HEK293 (cell line): ENCODE measurements around the gene RUSF1.
A peak's percentile ranks its signal among the peaks of the same experiment; 100 is the strongest.

ENCODE experiments used
- BCL11A ChIP-seq: fragments of 450-650 bp; formaldehyde crosslinking; IDR thresholded peaks from 2 replicates; pipeline ENCODE4 v1.5.1; 2016; ENCODE audit warnings: low read depth, missing biosample characterization, missing genetic modification characterization
- GLIS1 ChIP-seq: fragments of 450-650 bp; formaldehyde crosslinking; IDR thresholded peaks from 2 replicates; pipeline ENCODE4 v1.5.1; 2016; ENCODE audit warnings: missing biosample characterization, missing genetic modification characterization
- KLF1 ChIP-seq: fragments of 450-650 bp; formaldehyde crosslinking; IDR thresholded peaks from 2 replicates; pipeline ENCODE4 v1.5.1; 2016; ENCODE audit warnings: missing biosample characterization, missing genetic modification characterization
- KLF9 ChIP-seq: fragments of 450-650 bp; formaldehyde crosslinking; IDR thresholded peaks from 2 replicates; pipeline ENCODE4 v1.5.1; 2016; ENCODE audit warnings: missing biosample characterization, missing genetic modification characterization, low read depth
- PRDM10 ChIP-seq: fragments of 450-650 bp; formaldehyde crosslinking; IDR thresholded peaks from 2 replicates; pipeline ENCODE4 v1.5.1; 2016; ENCODE audit warnings: missing biosample characterization, missing genetic modification characterization
- PRDM4 ChIP-seq: fragments of 450-650 bp; formaldehyde crosslinking; IDR thresholded peaks from 2 replicates; pipeline ENCODE4 v1.5.1; 2017; ENCODE audit warnings: missing biosample characterization, missing genetic modification characterization
- SP2 ChIP-seq: fragments of 450-650 bp; formaldehyde crosslinking; IDR thresholded peaks from 2 replicates; pipeline ENCODE4 v1.5.1; 2016; ENCODE audit warnings: missing biosample characterization, missing genetic modification characterization
- SP3 ChIP-seq: fragments of 450-650 bp; formaldehyde crosslinking; IDR thresholded peaks from 2 replicates; pipeline ENCODE4 v1.5.1; 2016; ENCODE audit warnings: missing biosample characterization, missing genetic modification characterization
- WT1 ChIP-seq: fragments of 450-650 bp; formaldehyde crosslinking; IDR thresholded peaks from 2 replicates; pipeline ENCODE4 v1.5.1; 2016; ENCODE audit warnings: missing biosample characterization, missing genetic modification characterization
- YY1 ChIP-seq: fragments of 450-650 bp; formaldehyde crosslinking; IDR thresholded peaks from 2 replicates; pipeline ENCODE4 v1.5.1; 2018; ENCODE audit warnings: missing biosample characterization, missing genetic modification characterization
- ZBTB11 ChIP-seq: fragments of 450-650 bp; formaldehyde crosslinking; conservative IDR thresholded peaks from 2 replicates; pipeline ENCODE4 v1.5.1; 2016; ENCODE audit warnings: low read depth, missing biosample characterization, missing genetic modification characterization
- ZBTB21 ChIP-seq: fragments of 450-650 bp; formaldehyde crosslinking; IDR thresholded peaks from 2 replicates; pipeline ENCODE4 v1.5.1; 2017; ENCODE audit warnings: missing biosample characterization, missing genetic modification characterization
- ZBTB8A ChIP-seq: fragments of 450-650 bp; formaldehyde crosslinking; IDR thresholded peaks from 2 replicates; pipeline ENCODE4 v1.5.1; 2016; ENCODE audit warnings: missing biosample characterization, missing genetic modification characterization
- ZFHX2 ChIP-seq: fragments of 450-650 bp; formaldehyde crosslinking; conservative IDR thresholded peaks from 2 replicates; pipeline ENCODE4 v1.5.1; 2016; ENCODE audit warnings: missing biosample characterization, missing genetic modification characterization
- ZNF133 ChIP-seq: fragments of 450-650 bp; formaldehyde crosslinking; IDR thresholded peaks from 2 replicates; pipeline ENCODE4 v1.5.1; 2016; ENCODE audit warnings: missing biosample characterization, missing genetic modification characterization
- ZNF169 ChIP-seq: fragments of 450-650 bp; formaldehyde crosslinking; IDR thresholded peaks from 2 replicates; pipeline ENCODE4 v1.5.1; 2016; ENCODE audit warnings: missing biosample characterization, missing genetic modification characterization
- ZNF335 ChIP-seq: fragments of 450-650 bp; formaldehyde crosslinking; conservative IDR thresholded peaks from 2 replicates; pipeline ENCODE4 v1.5.1; 2016; ENCODE audit warnings: missing biosample characterization, missing genetic modification characterization
- ZNF341 ChIP-seq: fragments of 450-650 bp; formaldehyde crosslinking; IDR thresholded peaks from 2 replicates; pipeline ENCODE4; 2016; ENCODE audit warnings: low read depth, missing biosample characterization, missing genetic modification characterization
- ZNF394 ChIP-seq: fragments of 450-650 bp; formaldehyde crosslinking; IDR thresholded peaks from 2 replicates; pipeline ENCODE4 v1.5.1; 2016; ENCODE audit warnings: missing biosample characterization, missing genetic modification characterization, mild to moderate bottlenecking, moderate library complexity, borderline replicate concordance
- ZNF48 ChIP-seq: fragments of 450-650 bp; formaldehyde crosslinking; IDR thresholded peaks from 2 replicates; pipeline ENCODE4 v1.5.1; 2016; ENCODE audit warnings: missing biosample characterization, missing genetic modification characterization
- ZNF610 ChIP-seq: fragments of 450-650 bp; formaldehyde crosslinking; IDR thresholded peaks from 2 replicates; pipeline ENCODE4 v1.5.1; 2016; ENCODE audit warnings: missing biosample characterization, missing genetic modification characterization, borderline replicate concordance
- ZNF621 ChIP-seq: fragments of 450-650 bp; formaldehyde crosslinking; IDR thresholded peaks from 2 replicates; pipeline ENCODE4 v1.5.1; 2017; ENCODE audit warnings: missing biosample characterization, missing genetic modification characterization
- ZNF626 ChIP-seq: fragments of 450-650 bp; sonication (Bioruptor Pico); formaldehyde crosslinking; IDR thresholded peaks from 2 replicates; pipeline ENCODE4 v1.5.1; 2018; ENCODE audit warnings: missing biosample characterization, missing genetic modification characterization, inconsistent platforms
- ZNF692 ChIP-seq: fragments of 450-650 bp; formaldehyde crosslinking; IDR thresholded peaks from 2 replicates; pipeline ENCODE4 v1.5.1; 2016; ENCODE audit warnings: missing biosample characterization, missing genetic modification characterization
- ZNF747 ChIP-seq: fragments of 450-650 bp; formaldehyde crosslinking; IDR thresholded peaks from 2 replicates; pipeline ENCODE4 v1.5.1; 2016; ENCODE audit warnings: missing biosample characterization, missing genetic modification characterization
- ZNF76 ChIP-seq: fragments of 450-650 bp; formaldehyde crosslinking; IDR thresholded peaks from 2 replicates; pipeline ENCODE4; 2016; ENCODE audit warnings: low read depth, missing biosample characterization, missing genetic modification characterization, borderline replicate concordance
- ZNF768 ChIP-seq: fragments of 450-650 bp; formaldehyde crosslinking; IDR thresholded peaks from 2 replicates; pipeline ENCODE4 v1.5.1; 2018; ENCODE audit warnings: missing biosample characterization, mild to moderate bottlenecking, missing genetic modification characterization
- ZNF792 ChIP-seq: fragments of 450-650 bp; formaldehyde crosslinking; IDR thresholded peaks from 2 replicates; pipeline ENCODE4 v1.5.1; 2016; ENCODE audit warnings: missing biosample characterization, missing genetic modification characterization
- ZSCAN30 ChIP-seq: fragments of 450-650 bp; IDR thresholded peaks from 2 replicates; pipeline ENCODE4 v1.5.1; 2018; ENCODE audit warnings: missing biosample characterization, mild to moderate bottlenecking, missing genetic modification characterization, moderate library complexity

The RUSF1 gene

GRCh38 chr16:31507929-31508705, at the start of gene RUSF1 (continued):
- TF ChIP-seq ZNF692 (tag by site-specific recombination): peak; percentile 73
- TF ChIP-seq ZNF610 (tag by site-specific recombination): 0 out of 2 replicates have a peak, but pooled peaks have one; percentile 74
- peak; percentile 57 for TF ChIP-seq ZNF76 (tag by site-specific recombination)
- peak; percentile 49; the same call in 1 of the 2 replicates for TF ChIP-seq ZBTB21 (tag by site-specific recombination)
- peak; percentile 60; the same call in 1 of the 2 replicates for TF ChIP-seq ZNF768 (tag by site-specific recombination)
- no peak for TF ChIP-seq ZNF133 (tag by site-specific recombination)
- 0 out of 2 replicates have a peak, but pooled peaks have one; percentile 10 for TF ChIP-seq WT1 (tag by site-specific recombination)
- peak; percentile 61; the same call in 1 of the 2 replicates for TF ChIP-seq ZNF394 (tag by site-specific recombination)
- no peak for TF ChIP-seq ZNF792
- peak; percentile 83 for TF ChIP-seq SP2 (tag by site-specific recombination)
- TF ChIP-seq SP3: peak; percentile 85
- peak; percentile 46; the same call in 1 of the 2 replicates for TF ChIP-seq KLF1 (tag by site-specific recombination)
- peak; percentile 56 for TF ChIP-seq GLIS1 (tag by site-specific recombination)
- no peak for TF ChIP-seq ZNF169 (tag by site-specific recombination)
- peak; percentile 72; the same call in 1 of the 2 replicates for TF ChIP-seq YY1 (tag by site-specific recombination)
- TF ChIP-seq PRDM4 (tag by site-specific recombination): 0 out of 2 replicates have a peak, but pooled peaks have one; percentile 17
- TF ChIP-seq PRDM10: peak; percentile 71
- peak; percentile 92 for TF ChIP-seq ZBTB8A (tag by site-specific recombination)
- peak; percentile 45; the same call in 1 of the 2 replicates for TF ChIP-seq ZNF341 (tag by site-specific recombination)
- no peak for TF ChIP-seq ZNF621
- TF ChIP-seq BCL11A: no peak
- peak; percentile 92 for TF ChIP-seq ZNF335
- 0 out of 2 replicates have a peak, but pooled peaks have one; percentile 16 for TF ChIP-seq ZFHX2 (tag by site-specific recombination)
- peak; percentile 89 for TF ChIP-seq ZBTB11 (tag by site-specific recombination)
- TF ChIP-seq ZNF626 (tag by site-specific recombination): no peak
- peak; percentile 74 for TF ChIP-seq ZSCAN30 (tag by site-specific recombination)
- no peak for TF ChIP-seq ZNF747 (tag by site-specific recombination)
- TF ChIP-seq ZNF48 (tag by site-specific recombination): no peak
- TF ChIP-seq KLF9 (tag by site-specific recombination): peak; percentile 87
